K562 (cell line): ENCODE data around the gene AAGAB. TPM values are rescaled to one million over a fixed set of nuclear protein-coding genes. Genes with fewer than 3 reads are reported as not detected.

Experiments
- BCOR ChIP-seq: fragments of 450-650 bp; IDR thresholded peaks from 2 replicates; pipeline ENCODE4 v1.6.1; 2016
- E2F6 ChIP-seq, 2 experiments: IDR thresholded peaks; 2 replicates each; pipeline ENCODE4 v1.6.1; 2011; ENCODE audit warnings: borderline replicate concordance in 1 of 2, control low read depth in 1 of 2, low read depth in 1 of 2, low read length in 1 of 2, mild to moderate bottlenecking in 1 of 2, mixed read lengths in 1 of 2, moderate library complexity in 1 of 2; ENCODE audit not compliant: insufficient read depth in 1 of 2, insufficient read length in 1 of 2, poor library complexity in 1 of 2, severe bottlenecking in 1 of 2; ENCODE audit errors: extremely low read depth in 1 of 2
- EP300 ChIP-seq: IDR thresholded peaks from 2 replicates; pipeline ENCODE4 v1.6.1; 2012; ENCODE audit warnings: low read length, improper control_type of control experiment
- EP400 ChIP-seq: fragments of 450-650 bp; IDR thresholded peaks from 2 replicates; pipeline ENCODE4 v1.6.1; 2017; ENCODE audit warnings: antibody characterized with exemption, mild to moderate bottlenecking, moderate library complexity
- ESRRB ChIP-seq: fragments of 250-450 bp; sonication (Bioruptor Pico); IDR thresholded peaks from 2 replicates; pipeline ENCODE4 v1.5.0; 2020; ENCODE audit warnings: mild to moderate bottlenecking, moderate library complexity, borderline replicate concordance
- MIER1 ChIP-seq: fragments of 450-650 bp; IDR thresholded peaks from 2 replicates; pipeline ENCODE4 v1.6.1; 2016; ENCODE audit warnings: antibody characterized with exemption, mild to moderate bottlenecking, low read depth
- NBN ChIP-seq: fragments of 450-650 bp; IDR thresholded peaks from 2 replicates; pipeline ENCODE4 v1.6.1; 2016; ENCODE audit warnings: low read depth, mild to moderate bottlenecking
- ZBTB17 ChIP-seq: fragments of 450-650 bp; formaldehyde crosslinking; IDR thresholded peaks from 2 replicates; pipeline ENCODE4 v1.4.0; 2020; ENCODE audit warnings: mild to moderate bottlenecking
- ZKSCAN1 ChIP-seq: fragments of 150-350 bp; IDR thresholded peaks from 2 replicates; pipeline ENCODE4 v1.6.1; 2016; ENCODE audit warnings: low read depth, low read length
- ZNF354B ChIP-seq: fragments of 250-450 bp; sonication (Bioruptor Pico); IDR thresholded peaks from 2 replicates; pipeline ENCODE4 v1.4.0; 2020
- ZNF707 ChIP-seq: fragments of 250-450 bp; sonication (Bioruptor Pico); conservative IDR thresholded peaks from 2 replicates; pipeline ENCODE4 v1.8.0; 2022; ENCODE audit warnings: inconsistent platforms, mild to moderate bottlenecking, moderate library complexity
- ZNF764 ChIP-seq: fragments of 250-450 bp; sonication (Bioruptor Pico); IDR thresholded peaks from 2 replicates; pipeline ENCODE4 v1.4.0; 2020; ENCODE audit warnings: low read depth, mild to moderate bottlenecking, moderate library complexity
- polyA plus RNA-seq, 8 experiments: library from polyadenylated mRNA; depleted of rRNA in 4 of 8; stranded (reverse) in 5 of 8; unstranded in 3 of 8; fragments of >200 nt; fragmentation: Nextera tagmentation in 2 of 8; fragmentation: Illumina TruSeq in 1 of 8; extraction: Ambion mirVana in 2 of 8; extraction: Trizol in 1 of 8; gene quantifications; 2 replicates each; pipeline versions ENCODE4 v1.2.1 to v1.2.3, GENCODE V29; 2011 to 2014; ENCODE audit warnings: inconsistent platforms in 1 of 8, missing spikeins in 1 of 8
- total RNA-seq, 7 experiments: library from RNA; depleted of rRNA in 6 of 7; stranded (reverse); fragments of >200 nt in 6 of 7; fragmentation: Illumina TruSeq in 2 of 7; extraction: Trizol in 2 of 7; gene quantifications; 2 replicates each; pipeline versions ENCODE4 v1.2.1 to v1.2.3, GENCODE V29; 2011 to 2021; ENCODE audit warnings: low replicate concordance in 1 of 7
- TF ChIP-seq, protein P1 (sequence below): fragments of 450-650 bp; formaldehyde crosslinking; IDR thresholded peaks from 2 replicates; pipeline ENCODE4 v1.4.0; 2022; ENCODE audit warnings: mild to moderate bottlenecking, moderate library complexity
- TF ChIP-seq, protein P2 (sequence below): sonication (generic); formaldehyde crosslinking; IDR thresholded peaks from 2 replicates; pipeline ENCODE4 v1.8.0; 2022; ENCODE audit warnings: mild to moderate bottlenecking, low read depth, missing genetic modification reagents

AAGAB gene
- total and polyA plus RNA-seq, 9 of the 15 experiments (the other 6 are each of a cell fraction or from before 2014, with no cell fraction given): 17.8 to 109 (median 58.3) TPM

DNA sequence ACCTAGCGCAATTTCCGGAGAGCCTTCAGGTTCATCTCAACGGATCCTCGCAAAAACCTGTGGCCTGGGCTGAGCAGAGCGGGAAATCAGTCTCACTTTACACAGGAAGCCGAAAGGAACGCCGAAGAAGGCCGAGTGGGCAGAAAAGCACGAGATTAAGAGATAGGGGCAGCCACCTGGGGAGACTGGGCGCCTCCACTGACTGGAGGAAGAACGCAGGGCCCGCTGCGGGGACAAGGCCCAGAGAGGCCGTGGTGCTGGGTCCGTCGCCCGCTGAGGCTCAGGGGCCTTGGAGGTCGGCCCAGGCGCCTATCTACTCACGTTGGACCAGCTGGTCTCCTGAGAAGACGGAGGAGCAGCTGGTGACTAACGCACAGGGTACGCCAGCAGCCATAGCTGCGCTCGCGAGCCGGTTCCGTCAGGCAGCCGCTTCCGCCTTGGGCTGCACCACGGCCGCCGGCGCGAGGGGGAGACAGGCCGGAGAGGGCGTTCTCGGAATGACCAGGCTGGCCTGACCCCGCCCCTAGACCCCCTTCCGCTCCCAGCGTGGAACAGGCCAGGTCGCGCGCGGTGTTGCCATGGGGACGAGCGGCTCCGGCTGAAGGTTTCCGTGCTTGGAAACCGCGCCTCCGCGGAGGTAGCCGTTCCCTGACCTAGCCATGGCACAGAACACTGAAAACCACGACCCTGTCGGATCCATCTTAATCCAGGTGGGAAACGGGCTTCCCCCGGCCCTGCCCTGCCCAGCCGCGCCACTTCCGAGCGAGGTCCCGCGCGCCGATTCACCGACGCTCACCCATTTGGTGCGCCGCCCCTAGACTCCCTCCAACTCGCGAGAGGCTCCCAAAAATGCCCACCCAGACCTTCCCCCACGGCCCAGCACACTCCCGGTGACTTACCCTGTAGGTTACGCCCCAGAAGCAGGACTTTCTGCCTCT lies at the start of gene AAGAB, which contains the start of gene IQCH (continued):
- no peak for TF ChIP-seq ZNF764 (CRISPR knock-in tag)
- TF ChIP-seq ZNF354B (CRISPR knock-in tag): no peak
- TF ChIP-seq BCOR: peak; percentile 51
- peak; percentile 66 for TF ChIP-seq ZBTB17 (CRISPR knock-in tag)
- no peak; the same call in 1 of the 2 replicates for TF ChIP-seq NBN
- no peak for TF ChIP-seq ESRRB (CRISPR knock-in tag)
- TF ChIP-seq EP300: no peak; the same call in 1 of the 2 replicates
- TF ChIP-seq EP400: peak; percentile 90
- no peak for TF ChIP-seq ZNF707
- peak; percentile 86 to 98 for TF ChIP-seq E2F6 (IDR thresholded peaks at IDR 0.05; ENCODE audit: borderline replicate concordance in 1 of 2, extremely low read depth in 1 of 2, insufficient read depth in 1 of 2, insufficient read length in 1 of 2, low read depth in 1 of 2, low read length in 1 of 2, poor library complexity in 1 of 2, severe bottlenecking in 1 of 2)
- TF ChIP-seq, protein P1, sequence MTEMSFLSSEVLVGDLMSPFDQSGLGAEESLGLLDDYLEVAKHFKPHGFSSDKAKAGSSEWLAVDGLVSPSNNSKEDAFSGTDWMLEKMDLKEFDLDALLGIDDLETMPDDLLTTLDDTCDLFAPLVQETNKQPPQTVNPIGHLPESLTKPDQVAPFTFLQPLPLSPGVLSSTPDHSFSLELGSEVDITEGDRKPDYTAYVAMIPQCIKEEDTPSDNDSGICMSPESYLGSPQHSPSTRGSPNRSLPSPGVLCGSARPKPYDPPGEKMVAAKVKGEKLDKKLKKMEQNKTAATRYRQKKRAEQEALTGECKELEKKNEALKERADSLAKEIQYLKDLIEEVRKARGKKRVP (CRISPR knock-in tag): no peak
- peak; percentile 28; the same call in 1 of the 2 replicates for TF ChIP-seq ZKSCAN1
- no peak for TF ChIP-seq MIER1
- TF ChIP-seq, protein P2, sequence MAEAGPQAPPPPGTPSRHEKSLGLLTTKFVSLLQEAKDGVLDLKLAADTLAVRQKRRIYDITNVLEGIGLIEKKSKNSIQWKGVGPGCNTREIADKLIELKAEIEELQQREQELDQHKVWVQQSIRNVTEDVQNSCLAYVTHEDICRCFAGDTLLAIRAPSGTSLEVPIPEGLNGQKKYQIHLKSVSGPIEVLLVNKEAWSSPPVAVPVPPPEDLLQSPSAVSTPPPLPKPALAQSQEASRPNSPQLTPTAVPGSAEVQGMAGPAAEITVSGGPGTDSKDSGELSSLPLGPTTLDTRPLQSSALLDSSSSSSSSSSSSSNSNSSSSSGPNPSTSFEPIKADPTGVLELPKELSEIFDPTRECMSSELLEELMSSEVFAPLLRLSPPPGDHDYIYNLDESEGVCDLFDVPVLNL (CRISPR knock-in tag): no peak; the same call in 1 of the 2 replicates
